SU-DHL-6 (cell line): ENCODE results near the gene HPD.

Experiments used
- H2AFZ ChIP-seq: fragments of 200-600 bp; sonication (generic); 2 replicates; pipeline ENCODE4 v1.6.1; 2014; ENCODE audit warnings: low read depth, mild to moderate bottlenecking, moderate library complexity, mixed read lengths, antibody characterized with exemption, low read length; ENCODE audit not compliant: severe bottlenecking
- H3F3A ChIP-seq: fragments of 200-600 bp; shearing (Covaris generic); 2 replicates; pipeline ENCODE4 v1.6.0; 2016; ENCODE audit warnings: antibody characterized with exemption, mild to moderate bottlenecking; ENCODE audit not compliant: insufficient read depth
- H3K27ac ChIP-seq: fragments of 200-600 bp; sonication (generic); 2 replicates; pipeline ENCODE4 v1.5.1; 2016; ENCODE audit warnings: low read depth, mild to moderate bottlenecking, low read length, moderate library complexity, mixed read lengths
- H3K27me3 ChIP-seq: fragments of 200-600 bp; sonication (generic), shearing (Covaris generic); 2 replicates; pipeline ENCODE4 v1.6.0; 2014; ENCODE audit warnings: mild to moderate bottlenecking, low read length
- H3K36me3 ChIP-seq: fragments of 200-600 bp; sonication (generic); 2 replicates; pipeline ENCODE4 v1.6.1; 2014; ENCODE audit warnings: mild to moderate bottlenecking, low read length, mixed read lengths
- H3K4me2 ChIP-seq: fragments of 300-600, 200-600 bp; shearing (Covaris generic), sonication (generic); 2 replicates; pipeline ENCODE4 v1.6.0; 2014; ENCODE audit warnings: low read length, low read depth, mild to moderate bottlenecking; ENCODE audit not compliant: poor library complexity, severe bottlenecking
- H3K4me3 ChIP-seq: fragments of 200-600 bp; sonication (generic); 2 replicates; pipeline ENCODE4 v1.5.1; 2014; ENCODE audit warnings: antibody characterized with exemption, low read length, mild to moderate bottlenecking, mixed read lengths; ENCODE audit not compliant: insufficient read depth, poor library complexity, severe bottlenecking
- H3K79me2 ChIP-seq: fragments of 200-600 bp; sonication (generic); 2 replicates; pipeline ENCODE4 v1.6.1; 2014; ENCODE audit warnings: mild to moderate bottlenecking, low read length, moderate library complexity; ENCODE audit not compliant: insufficient read depth
- H3K9ac ChIP-seq: fragments of 200-600 bp; sonication (generic); 2 replicates; pipeline ENCODE4 v1.7.0; 2014; ENCODE audit warnings: mild to moderate bottlenecking, low read length
- H3K9me2 ChIP-seq: fragments of 200-600 bp; sonication (generic); replicated peaks from 2 replicates; pipeline ENCODE4 v1.6.1; 2014; ENCODE audit warnings: low read length; ENCODE audit not compliant: insufficient read depth
- H3K9me3 ChIP-seq: fragments of 200-600 bp; sonication (generic); 2 replicates; pipeline ENCODE4 v1.6.1; 2014; ENCODE audit warnings: low read length, mixed read lengths; ENCODE audit not compliant: insufficient read depth
- H4K20me1 ChIP-seq: fragments of 200-600 bp; sonication (generic); 2 replicates; pipeline ENCODE4 v1.6.1; 2014; ENCODE audit warnings: low read depth, mild to moderate bottlenecking, antibody characterized with exemption, low read length, moderate library complexity, mixed read lengths
- CTCF ChIP-seq: fragments of 200-600 bp; sonication (generic); IDR thresholded peaks from one replicate; pipeline ENCODE4 v1.5.1; 2017; ENCODE audit warnings: antibody characterized with exemption, mild to moderate bottlenecking, low read length, moderate library complexity; ENCODE audit not compliant: insufficient read depth, poor library complexity, severe bottlenecking
- EZH2phosphoT487 ChIP-seq: fragments of 200-600 bp; sonication (generic), shearing (Covaris generic); conservative IDR thresholded peaks from 2 replicates; pipeline ENCODE4 v1.6.1; 2018; ENCODE audit warnings: mild to moderate bottlenecking, antibody characterized with exemption, low read length, moderate library complexity, mixed read lengths

Gene HPD

GRCh38 chr12:121801595-121802484, 56.8 kb downstream of the HPD start:
- H4K20me1 ChIP-seq, result no peaks in the 10 kb centered on the region
- H3K79me2 ChIP-seq, result peaks cover 42% of the 10 kb centered on the region
- no peaks in the 10 kb centered on the region for H3K36me3 ChIP-seq
- H3K9ac ChIP-seq, result peak overlapping the region; percentile 77
- H3K27ac ChIP-seq, result peak overlapping the region; percentile 97
- no peaks in the 10 kb centered on the region for H3K9me3 ChIP-seq
- no peak overlapping the region for H2AFZ ChIP-seq
- H3K9me2 ChIP-seq, result no peaks in the 10 kb centered on the region
- H3K4me2 ChIP-seq, result peak overlapping the region; percentile 97
- peaks cover 30% of the 10 kb centered on the region for H3F3A ChIP-seq
- peak overlapping the region; percentile 63 for H3K4me3 ChIP-seq
- H3K27me3 ChIP-seq, result no peaks in the 10 kb centered on the region
- TF ChIP-seq CTCF (no peak), EZH2phosphoT487 (no peak)

GRCh38 chr12:121800694-121801594, 57.7 kb downstream of the HPD start:
- Histone ChIP-seq H3K36me3 (no peaks in the 10 kb centered on the region), H2AFZ (no peak overlapping the region), H3K9me3 (no peaks in the 10 kb centered on the region), H3K9ac (peak overlapping the region; percentile 77), H3K4me3 (peak overlapping the region; percentile 63), H3K9me2 (no peaks in the 10 kb centered on the region), H3K27me3 (no peaks in the 10 kb centered on the region), H3K27ac (peak overlapping the region; percentile 97), H3K79me2 (peaks cover 33% of the 10 kb centered on the region), H4K20me1 (no peaks in the 10 kb centered on the region), H3F3A (peaks cover 30% of the 10 kb centered on the region), H3K4me2 (peak overlapping the region; percentile 97)
- TF ChIP-seq EZH2phosphoT487, result no peak
- TF ChIP-seq CTCF, result no peak

GRCh38 chr12:121799842-121800693, 58.6 kb downstream of the HPD start:
- H3K4me2 ChIP-seq, result peak overlapping the region; percentile 97
- no peaks in the 10 kb centered on the region for H4K20me1 ChIP-seq
- H2AFZ ChIP-seq, result peak overlapping the region; percentile 23
- no peaks in the 10 kb centered on the region for H3K27me3 ChIP-seq
- H3K9ac ChIP-seq, result peak overlapping the region; percentile 77
- H3K36me3 ChIP-seq, result no peaks in the 10 kb centered on the region
- peaks cover 30% of the 10 kb centered on the region for H3F3A ChIP-seq
- peak overlapping the region; percentile 97 for H3K27ac ChIP-seq
- H3K79me2 ChIP-seq, result peaks cover 25% of the 10 kb centered on the region
- H3K9me3 ChIP-seq, result no peaks in the 10 kb centered on the region
- TF ChIP-seq EZH2phosphoT487 (no peak), CTCF (no peak)
- peak overlapping the region; percentile 58 for H3K4me3 ChIP-seq
- no peaks in the 10 kb centered on the region for H3K9me2 ChIP-seq
